ENCODE measurements around the gene FAM43B. TPM values are rescaled to one million over a fixed set of nuclear protein-coding genes. Genes with fewer than 3 reads are reported as not detected.

Gene FAM43B
- total and polyA plus RNA-seq, 4 experiments from 2014 or later: not detected

DNA sequence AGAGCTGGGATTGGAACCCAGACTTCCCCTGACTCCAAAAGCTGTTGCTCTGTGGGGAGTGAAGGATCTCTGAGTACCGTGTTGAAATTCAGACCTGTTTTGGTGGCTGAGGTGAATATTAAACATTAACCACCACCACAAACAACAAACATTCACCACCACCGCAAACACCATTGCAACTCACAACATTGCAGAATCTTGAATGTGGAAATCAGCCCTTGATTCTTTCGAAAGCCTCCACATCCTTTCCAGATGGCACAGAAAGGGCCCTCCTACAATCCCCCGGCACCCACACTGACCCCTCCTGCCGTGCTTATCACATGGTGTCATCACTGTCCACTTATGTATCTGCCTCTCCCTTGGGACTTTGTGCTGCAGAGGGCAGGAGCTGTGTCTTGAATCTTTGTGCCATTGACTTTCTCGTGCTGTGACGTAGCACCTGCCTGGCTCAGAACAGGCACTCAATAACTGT, 38.0 kb downstream of the FAM43B start:
- Mint-ChIP-seq H3K4me3 (no peak overlapping the region), H3K4me1 (peaks cover 0 to 16% (median 6%) of the 10 kb centered on the region in 4 donors), H3K27me3 (peaks cover 38 to 43% of the 10 kb centered on the region in 2 donors), H3K9me3 (peaks cover 0 to 5% (median 0%) of the 10 kb centered on the region in 8 donors), H3K27ac (no peak overlapping the region), H3K36me3 (no peaks in the 10 kb centered on the region)
- intact Hi-C loops (cut with micrococcal nuclease): no loop called here
- H3K27ac ChIP-seq (ENCODE audit: low read depth, low read length): no peak overlapping the region
- peaks cover 8% of the 10 kb centered on the region for H3K27me3 ChIP-seq (ENCODE audit: insufficient read depth, low read length)
- no peaks in the 10 kb centered on the region for H3K9me3 ChIP-seq (ENCODE audit: control insufficient read depth in 1 of 2, low read length in 2 of 2)
- POLR2A ChIA-PET (ENCODE audit: partially characterized antibody): no interaction called here
- no peaks in the 10 kb centered on the region for H3K4me1 ChIP-seq (ENCODE audit: insufficient read depth, low read length)
- no peaks in the 10 kb centered on the region for H3K36me3 ChIP-seq (ENCODE audit: insufficient read depth, low read length)
- H3K4me3 ChIP-seq (ENCODE audit: low read length in 2 of 2): no peak overlapping the region
- DNase-seq: no peak
- CTCF ChIA-PET (ENCODE audit: partially characterized antibody): no interaction called here

DNA sequence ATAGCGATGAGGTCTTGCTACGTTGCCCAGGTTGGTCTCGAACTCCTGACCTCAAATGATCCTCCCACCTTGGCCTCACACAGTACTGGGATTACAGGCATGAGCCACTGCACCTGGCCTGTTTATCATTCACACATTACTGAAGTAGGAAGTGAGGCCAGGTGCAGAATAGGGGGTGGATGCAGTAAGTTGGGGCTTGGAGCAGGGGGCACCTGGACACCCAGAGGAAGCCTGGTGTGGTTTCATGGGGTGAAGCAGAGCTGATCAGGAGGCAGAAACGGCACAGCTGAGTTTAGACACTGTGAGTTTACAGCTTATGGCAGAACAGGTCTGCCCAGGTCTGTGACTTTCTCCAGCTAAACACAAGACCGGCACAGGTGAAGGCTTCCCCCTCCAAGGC, 41.4 kb downstream of the FAM43B start:
- POLR2A ChIA-PET (ENCODE audit: partially characterized antibody): no interaction called here
- H3K27me3 ChIP-seq (ENCODE audit: insufficient read depth, low read length): peaks cover 8% of the 10 kb centered on the region
- CTCF ChIA-PET (ENCODE audit: partially characterized antibody): no interaction called here
- no peak for DNase-seq
- Mint-ChIP-seq H3K27ac (no peak overlapping the region), H3K4me3 (no peak overlapping the region), H3K9me3 (peaks cover 0 to 2% (median 0%) of the 10 kb centered on the region in 8 donors), H3K36me3 (no peaks in the 10 kb centered on the region), H3K4me1 (peaks cover 0 to 13% (median 4%) of the 10 kb centered on the region in 4 donors), H3K27me3 (peaks cover 22 to 29% of the 10 kb centered on the region in 2 donors)
- H3K4me1 ChIP-seq (ENCODE audit: insufficient read depth, low read length): no peaks in the 10 kb centered on the region
- H3K9me3 ChIP-seq (ENCODE audit: control insufficient read depth in 1 of 2, low read length in 2 of 2): no peaks in the 10 kb centered on the region
- H3K27ac ChIP-seq (ENCODE audit: low read depth, low read length): no peak overlapping the region
- intact Hi-C loops (cut with micrococcal nuclease): no loop called here
- no peaks in the 10 kb centered on the region for H3K36me3 ChIP-seq (ENCODE audit: insufficient read depth, low read length)
- no peak overlapping the region for H3K4me3 ChIP-seq (ENCODE audit: low read length in 2 of 2)

DNA sequence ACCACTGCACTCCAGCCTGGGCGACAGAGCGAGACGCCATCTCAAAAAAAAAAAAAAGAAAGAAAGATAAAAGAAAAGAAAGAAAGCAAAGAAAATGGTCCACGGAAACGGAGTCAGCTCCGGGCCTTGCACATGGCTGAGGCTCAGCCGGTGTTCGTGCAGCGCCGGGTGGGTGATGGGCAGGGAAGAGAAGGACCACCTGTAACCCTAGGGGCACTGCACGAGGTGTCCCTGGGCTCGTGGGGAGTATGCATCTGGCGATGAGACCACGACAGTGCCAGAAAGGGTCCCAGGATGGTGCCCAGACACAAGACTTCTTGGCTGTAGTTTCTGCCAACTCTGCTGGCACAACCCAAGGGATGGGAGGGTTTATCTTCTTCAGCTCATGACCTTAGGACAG, 42.4 kb downstream of the FAM43B start:
- ChIA-PET POLR2A (ENCODE audit: partially characterized antibody) (no interaction called here), CTCF (ENCODE audit: partially characterized antibody) (no interaction called here)
- Histone ChIP-seq H3K27ac (ENCODE audit: low read depth, low read length) (no peak overlapping the region), H3K9me3 (ENCODE audit: control insufficient read depth in 1 of 2, low read length in 2 of 2) (no peaks in the 10 kb centered on the region), H3K4me3 (ENCODE audit: low read length in 2 of 2) (no peak overlapping the region), H3K4me1 (ENCODE audit: insufficient read depth, low read length) (no peaks in the 10 kb centered on the region), H3K27me3 (ENCODE audit: insufficient read depth, low read length) (peaks cover 1% of the 10 kb centered on the region), H3K36me3 (ENCODE audit: insufficient read depth, low read length) (no peaks in the 10 kb centered on the region)
- no peak for DNase-seq
- intact Hi-C loops (cut with micrococcal nuclease): no loop called here
- H3K4me3 Mint-ChIP-seq: no peak overlapping the region
- no peak overlapping the region for H3K27ac Mint-ChIP-seq
- no peaks in the 10 kb centered on the region for H3K36me3 Mint-ChIP-seq
- H3K4me1 Mint-ChIP-seq: peaks cover 0 to 3% (median under 1%) of the 10 kb centered on the region in 4 donors
- peaks cover 20 to 21% of the 10 kb centered on the region in 2 donors for H3K27me3 Mint-ChIP-seq
- peaks cover 0 to 5% (median 0%) of the 10 kb centered on the region in 8 donors for H3K9me3 Mint-ChIP-seq

DNA sequence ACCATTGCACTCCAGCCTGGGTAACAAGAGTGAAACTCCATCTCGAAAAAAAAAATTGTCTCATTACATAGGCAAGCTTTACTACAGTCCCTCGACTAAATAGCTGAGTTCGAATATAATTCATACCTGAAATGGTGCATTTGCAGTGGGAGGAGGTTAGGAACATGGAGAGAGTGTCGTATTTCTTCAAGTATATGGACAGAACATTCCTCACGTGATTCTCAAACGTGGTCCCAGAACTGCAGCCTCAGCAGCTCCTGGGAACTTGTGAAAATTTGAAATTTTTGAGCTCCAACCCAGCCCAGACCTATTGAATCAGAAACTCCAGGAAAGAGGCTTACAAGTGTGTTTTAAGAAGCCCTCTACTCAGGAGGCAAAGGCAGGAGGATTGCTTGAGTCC, 43.7 kb downstream of the FAM43B start:
- Histone ChIP-seq H3K27me3 (ENCODE audit: insufficient read depth, low read length) (no peaks in the 10 kb centered on the region), H3K9me3 (ENCODE audit: control insufficient read depth in 1 of 2, low read length in 2 of 2) (no peaks in the 10 kb centered on the region), H3K36me3 (ENCODE audit: insufficient read depth, low read length) (no peaks in the 10 kb centered on the region), H3K4me1 (ENCODE audit: insufficient read depth, low read length) (no peaks in the 10 kb centered on the region), H3K4me3 (ENCODE audit: low read length in 2 of 2) (no peak overlapping the region), H3K27ac (ENCODE audit: low read depth, low read length) (no peak overlapping the region)
- Mint-ChIP-seq H3K4me3 (no peak overlapping the region), H3K27ac (no peak overlapping the region), H3K36me3 (no peaks in the 10 kb centered on the region), H3K27me3 (peaks cover 13 to 16% of the 10 kb centered on the region in 2 donors), H3K9me3 (peaks cover 0 to 5% (median 0%) of the 10 kb centered on the region in 8 donors), H3K4me1 (no peaks in the 10 kb centered on the region)
- ChIA-PET POLR2A (ENCODE audit: partially characterized antibody) (no interaction called here), CTCF (ENCODE audit: partially characterized antibody) (no interaction called here)
- DNase-seq: no peak
- intact Hi-C loops (cut with micrococcal nuclease): no loop called here

DNA sequence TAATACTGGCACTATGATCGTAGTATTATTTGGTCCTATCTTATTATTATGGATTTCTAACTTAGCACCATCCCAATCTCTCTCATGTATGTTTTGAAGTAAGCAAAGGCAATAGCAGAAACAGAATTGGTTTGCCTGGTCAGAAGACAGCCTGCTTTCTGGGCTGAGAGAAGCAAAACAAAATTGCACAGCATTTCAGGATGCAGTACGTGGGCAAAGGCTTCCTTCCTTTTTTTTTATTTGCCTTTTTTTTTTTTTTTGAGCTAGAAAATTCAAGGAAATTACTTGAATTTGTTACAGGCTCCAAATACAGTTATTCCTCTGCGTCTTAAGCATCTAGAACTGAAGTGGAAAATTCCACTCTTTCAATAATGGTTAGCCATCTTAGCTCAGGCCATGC, 45.3 kb downstream of the FAM43B start:
- Mint-ChIP-seq H3K4me1 (no peaks in the 10 kb centered on the region), H3K27ac (no peak overlapping the region), H3K9me3 (peaks cover 0 to 5% (median 0%) of the 10 kb centered on the region in 8 donors), H3K36me3 (no peaks in the 10 kb centered on the region), H3K27me3 (peaks cover 8% of the 10 kb centered on the region in 2 donors), H3K4me3 (no peak overlapping the region)
- ChIA-PET POLR2A (ENCODE audit: partially characterized antibody) (no interaction called here), CTCF (ENCODE audit: partially characterized antibody) (no interaction called here)
- intact Hi-C loops (cut with micrococcal nuclease): no loop called here
- H3K36me3 ChIP-seq (ENCODE audit: insufficient read depth, low read length): no peaks in the 10 kb centered on the region
- H3K27ac ChIP-seq (ENCODE audit: low read depth, low read length): no peak overlapping the region
- no peak for DNase-seq
- no peaks in the 10 kb centered on the region for H3K9me3 ChIP-seq (ENCODE audit: control insufficient read depth in 1 of 2, low read length in 2 of 2)
- no peaks in the 10 kb centered on the region for H3K27me3 ChIP-seq (ENCODE audit: insufficient read depth, low read length)
- H3K4me1 ChIP-seq (ENCODE audit: insufficient read depth, low read length): no peaks in the 10 kb centered on the region
- H3K4me3 ChIP-seq (ENCODE audit: low read length in 2 of 2): no peak overlapping the region

DNA sequence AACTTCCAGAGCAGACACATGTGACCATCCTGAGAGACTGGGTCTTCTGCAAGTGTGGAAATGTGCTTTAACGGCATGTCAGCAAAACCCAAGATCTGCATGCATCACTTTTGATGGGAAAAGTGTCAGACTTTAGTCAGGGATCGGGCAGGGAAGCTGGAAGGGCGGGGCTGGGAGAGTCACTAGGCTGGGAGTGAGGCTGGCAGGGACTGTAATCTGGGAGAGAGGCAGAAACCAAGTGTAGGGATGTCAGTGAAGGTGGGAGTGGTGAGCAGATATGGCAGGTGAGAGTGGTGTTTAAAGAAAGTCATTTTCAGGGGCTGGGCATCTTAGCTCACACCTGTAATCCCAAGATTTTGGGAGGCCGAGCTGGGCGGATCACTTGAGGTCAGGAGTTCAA, 47.8 kb downstream of the FAM43B start:
- ChIA-PET POLR2A (ENCODE audit: partially characterized antibody) (no interaction called here), CTCF (ENCODE audit: partially characterized antibody) (no interaction called here)
- intact Hi-C loops (cut with micrococcal nuclease): no loop called here
- Mint-ChIP-seq H3K27me3 (peaks cover 4 to 5% of the 10 kb centered on the region in 2 donors), H3K4me3 (no peak overlapping the region), H3K9me3 (peaks cover 0 to 5% (median 0%) of the 10 kb centered on the region in 8 donors), H3K27ac (peak overlapping the region in 1 of 7 donors; percentile 59), H3K4me1 (no peaks in the 10 kb centered on the region), H3K36me3 (no peaks in the 10 kb centered on the region)
- no peaks in the 10 kb centered on the region for H3K27me3 ChIP-seq (ENCODE audit: insufficient read depth, low read length)
- no peaks in the 10 kb centered on the region for H3K9me3 ChIP-seq (ENCODE audit: control insufficient read depth in 1 of 2, low read length in 2 of 2)
- no peak overlapping the region for H3K4me3 ChIP-seq (ENCODE audit: low read length in 2 of 2)
- no peaks in the 10 kb centered on the region for H3K4me1 ChIP-seq (ENCODE audit: insufficient read depth, low read length)
- H3K27ac ChIP-seq (ENCODE audit: low read depth, low read length): no peak overlapping the region
- no peak for DNase-seq
- H3K36me3 ChIP-seq (ENCODE audit: insufficient read depth, low read length): no peaks in the 10 kb centered on the region

DNA sequence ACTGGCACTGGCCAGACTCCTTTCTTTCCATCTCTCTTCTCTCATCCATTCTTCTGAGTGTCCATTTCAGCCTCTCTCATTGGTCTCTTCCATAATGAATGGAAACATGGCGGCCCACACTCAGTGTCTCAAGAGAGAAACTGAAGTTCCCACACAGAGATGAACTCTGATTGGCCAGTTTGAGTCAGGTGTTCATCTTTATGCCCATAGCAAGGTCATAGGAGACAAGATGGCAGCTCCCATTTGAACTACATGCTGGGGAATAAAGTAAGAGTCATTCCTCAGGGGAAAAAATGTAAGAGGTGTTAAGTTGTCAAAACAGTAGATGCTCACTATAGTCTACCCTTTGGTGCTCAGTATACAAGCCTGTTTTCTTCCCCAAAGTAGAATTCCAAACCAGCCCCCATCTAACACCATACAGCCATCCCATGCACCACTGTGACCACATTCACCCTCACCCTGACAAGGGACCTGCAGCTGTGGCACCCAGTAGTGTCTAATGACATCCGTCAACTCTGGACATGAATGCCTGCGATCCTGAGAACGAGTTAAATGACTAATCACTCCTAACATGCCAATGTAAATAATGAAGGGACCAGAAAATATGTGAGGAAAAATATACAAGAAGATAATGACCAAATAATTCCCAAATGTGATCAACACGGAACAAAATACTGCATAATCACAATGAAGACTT, 48.9 kb downstream of the FAM43B start:
- Histone ChIP-seq H3K36me3 (ENCODE audit: insufficient read depth, low read length) (no peaks in the 10 kb centered on the region), H3K4me3 (ENCODE audit: low read length in 2 of 2) (no peak overlapping the region), H3K27ac (ENCODE audit: low read depth, low read length) (no peak overlapping the region), H3K27me3 (ENCODE audit: insufficient read depth, low read length) (no peaks in the 10 kb centered on the region), H3K9me3 (ENCODE audit: control insufficient read depth in 1 of 2, low read length in 2 of 2) (no peaks in the 10 kb centered on the region), H3K4me1 (ENCODE audit: insufficient read depth, low read length) (no peaks in the 10 kb centered on the region)
- CTCF ChIA-PET (ENCODE audit: partially characterized antibody): no interaction called here
- DNase-seq: no peak
- POLR2A ChIA-PET (ENCODE audit: partially characterized antibody): no interaction called here
- Mint-ChIP-seq H3K27ac (no peak overlapping the region), H3K4me1 (no peaks in the 10 kb centered on the region), H3K36me3 (no peaks in the 10 kb centered on the region), H3K4me3 (no peak overlapping the region), H3K27me3 (peaks cover 2 to 3% of the 10 kb centered on the region in 2 donors), H3K9me3 (peaks cover 0 to 5% (median 0%) of the 10 kb centered on the region in 8 donors)
- intact Hi-C loops (cut with micrococcal nuclease): no loop called here
